K562 (cell line): ENCODE results near the gene JUNB. TPM values are rescaled to one million over a fixed set of nuclear protein-coding genes. Genes with fewer than 3 reads are reported as not detected.

ENCODE experiments used
- ARHGAP35 ChIP-seq: fragments of 450-650 bp; IDR thresholded peaks from 2 replicates; pipeline ENCODE4 v1.6.1; 2018; ENCODE audit not compliant: partially characterized antibody
- CBFA2T3 ChIP-seq: fragments of 450-650 bp; IDR thresholded peaks from 2 replicates; pipeline ENCODE4 v1.6.1; 2017
- FOXJ2 ChIP-seq: fragments of 200-800 bp; sonication (Bioruptor generic); IDR thresholded peaks from 2 replicates; pipeline ENCODE4 v1.6.1; 2016; ENCODE audit warnings: missing genetic modification characterization, missing compliant biosample characterization
- GMEB1 ChIP-seq: fragments of 250-450 bp; sonication (Bioruptor Pico); IDR thresholded peaks from 2 replicates; pipeline ENCODE4 v1.4.0; 2020; ENCODE audit warnings: mild to moderate bottlenecking
- HMBOX1 ChIP-seq: sonication (generic); IDR thresholded peaks from 2 replicates; pipeline ENCODE4 v1.6.1; 2016
- HNRNPUL1 ChIP-seq: fragments of 200-400 bp; formaldehyde crosslinking; IDR thresholded peaks from 2 replicates; pipeline ENCODE4 v1.6.1; 2017; ENCODE audit warnings: low read length
- KAT7 ChIP-seq: sonication (generic); formaldehyde crosslinking; IDR thresholded peaks from 2 replicates; pipeline ENCODE4 v1.8.0; 2022; ENCODE audit warnings: missing genetic modification reagents, mild to moderate bottlenecking, borderline replicate concordance
- KAT8 ChIP-seq: fragments of 450-650 bp; IDR thresholded peaks from 2 replicates; pipeline ENCODE4 v1.6.1; 2016; ENCODE audit warnings: low read depth, mild to moderate bottlenecking
- MAFG ChIP-seq: fragments of 450-650 bp; conservative IDR thresholded peaks from 2 replicates; pipeline ENCODE4 v1.6.1; 2016; ENCODE audit warnings: missing genetic modification characterization, missing compliant biosample characterization
- MLLT1 ChIP-seq, 2 experiments: fragments of 450-650 bp; IDR thresholded peaks; 2 replicates each; pipeline ENCODE4 v1.6.1; 2016
- MXI1 ChIP-seq: IDR thresholded peaks from 2 replicates; pipeline ENCODE4 v1.6.1; 2011; ENCODE audit warnings: low read depth, mild to moderate bottlenecking, improper control_type of control experiment, low read length
- POU5F1 ChIP-seq: fragments of 150-350 bp; IDR thresholded peaks from 2 replicates; pipeline ENCODE4 v1.6.1; 2014; ENCODE audit warnings: borderline replicate concordance, low read length, low read depth, mild to moderate bottlenecking; ENCODE audit not compliant: partially characterized antibody
- SMARCB1 ChIP-seq: IDR thresholded peaks from 2 replicates; pipeline ENCODE4 v1.6.1; 2011; ENCODE audit warnings: improper control_type of control experiment, low read depth; ENCODE audit not compliant: insufficient read length
- SREBF1 ChIP-seq: fragments of 150-350 bp; IDR thresholded peaks from 2 replicates; pipeline ENCODE4 v1.6.1; 2014; ENCODE audit warnings: antibody characterized with exemption, low read depth, low read length, borderline replicate concordance
- TFE3 ChIP-seq: fragments of 450-650 bp; formaldehyde crosslinking; IDR thresholded peaks from 2 replicates; pipeline ENCODE4 v1.4.0; 2020; ENCODE audit warnings: mild to moderate bottlenecking, mixed read lengths
- ZBTB33 ChIP-seq: sonication (generic); formaldehyde crosslinking; IDR thresholded peaks from 2 replicates; pipeline ENCODE4 v1.8.1; 2023; ENCODE audit warnings: mild to moderate bottlenecking, missing genetic modification reagents
- ZNF263 ChIP-seq: sonication (generic); formaldehyde crosslinking; IDR thresholded peaks from 2 replicates; pipeline ENCODE4 v1.8.0; 2022; ENCODE audit warnings: mild to moderate bottlenecking, missing genetic modification reagents, borderline replicate concordance
- ZNF311 ChIP-seq: fragments of 250-450 bp; sonication (Bioruptor Pico); IDR thresholded peaks from 2 replicates; pipeline ENCODE4 v1.4.0; 2020; ENCODE audit warnings: mild to moderate bottlenecking, moderate library complexity
- ZNF431 ChIP-seq: sonication (generic); formaldehyde crosslinking; IDR thresholded peaks from 2 replicates; pipeline ENCODE4 v1.8.0; 2022; ENCODE audit warnings: mild to moderate bottlenecking, missing genetic modification reagents
- ZNF561 ChIP-seq: fragments of 450-650 bp; formaldehyde crosslinking; conservative IDR thresholded peaks from 2 replicates; pipeline ENCODE4 v1.4.0; 2020; ENCODE audit warnings: mild to moderate bottlenecking, moderate library complexity
- ZNF586 ChIP-seq: fragments of 450-650 bp; formaldehyde crosslinking; conservative IDR thresholded peaks from 2 replicates; pipeline ENCODE4 v1.4.0; 2020; ENCODE audit warnings: mild to moderate bottlenecking, moderate library complexity
- ZNF696 ChIP-seq: fragments of 250-450 bp; sonication (Bioruptor Pico); conservative IDR thresholded peaks from 2 replicates; pipeline ENCODE4 v1.4.0; 2020; ENCODE audit warnings: mild to moderate bottlenecking, moderate library complexity
- ZNF766 ChIP-seq: fragments of 200-800 bp; sonication (Bioruptor generic); conservative IDR thresholded peaks from 2 replicates; pipeline ENCODE4 v1.6.1; 2016; ENCODE audit warnings: missing genetic modification characterization, missing compliant biosample characterization
- polyA plus RNA-seq, 8 experiments: library from polyadenylated mRNA; depleted of rRNA in 4 of 8; stranded (reverse) in 5 of 8; unstranded in 3 of 8; fragments of >200 nt; fragmentation: Nextera tagmentation in 2 of 8; fragmentation: Illumina TruSeq in 1 of 8; extraction: Ambion mirVana in 2 of 8; extraction: Trizol in 1 of 8; gene quantifications; 2 replicates each; pipeline versions ENCODE4 v1.2.1 to v1.2.3, GENCODE V29; 2011 to 2014; ENCODE audit warnings: inconsistent platforms in 1 of 8, missing spikeins in 1 of 8
- total RNA-seq, 7 experiments: library from RNA; depleted of rRNA in 6 of 7; stranded (reverse); fragments of >200 nt in 6 of 7; fragmentation: Illumina TruSeq in 2 of 7; extraction: Trizol in 2 of 7; gene quantifications; 2 replicates each; pipeline versions ENCODE4 v1.2.1 to v1.2.3, GENCODE V29; 2011 to 2021; ENCODE audit warnings: low replicate concordance in 1 of 7

The JUNB gene
- total and polyA plus RNA-seq, 9 of the 15 experiments (the other 6 are each of a cell fraction or from before 2014, with no cell fraction given): 0.23 to 88.1 (median 13.1) TPM

- TF ChIP-seq ZBTB33 (CRISPR knock-in tag): no peak
- no peak for TF ChIP-seq MXI1
- TF ChIP-seq MLLT1 (IDR thresholded peaks at IDR 0.05): 0 out of 4 replicates have a peak, but pooled peaks of 1 of the 2 experiments have one; percentile 41
- TF ChIP-seq GMEB1 (CRISPR knock-in tag): no peak
- TF ChIP-seq HMBOX1: no peak
- TF ChIP-seq ZNF561 (CRISPR knock-in tag): no peak
- TF ChIP-seq SREBF1: no peak
- no peak for TF ChIP-seq POU5F1
- TF ChIP-seq ZNF766 (CRISPR knock-in tag): no peak
- TF ChIP-seq FOXJ2 (tag): no peak
- TF ChIP-seq ZNF311 (CRISPR knock-in tag): no peak
- TF ChIP-seq CBFA2T3: peak; percentile 72
- TF ChIP-seq ZNF696 (CRISPR knock-in tag): no peak
- TF ChIP-seq TFE3 (CRISPR knock-in tag): no peak
- TF ChIP-seq ARHGAP35: no peak
- TF ChIP-seq SMARCB1: no peak
- TF ChIP-seq HNRNPUL1: no peak
- no peak for TF ChIP-seq MAFG (tag)
- 0 out of 2 replicates have a peak, but pooled peaks have one; percentile 16 for TF ChIP-seq ZNF431 (CRISPR knock-in tag)
- no peak for TF ChIP-seq ZNF586
- TF ChIP-seq KAT8: no peak
- TF ChIP-seq KAT7 (CRISPR knock-in tag): no peak
- no peak for TF ChIP-seq ZNF263
Measured at GRCh38 chr19:12788682-12789097, 2.6 kb upstream of the JUNB start (continued).
